H9 (cell line): ENCODE measurements around the gene ALOX5AP. TPM values are rescaled to one million over a fixed set of nuclear protein-coding genes. Genes with fewer than 3 reads are reported as not detected.

Experiments
- DNase-seq: peaks from one replicate; pipeline ENCODE4 v3.0.0-alpha.2; 2017
- H2AFZ ChIP-seq: one replicate; pipeline ENCODE4 v1.6.1; 2013; ENCODE audit warnings: mild to moderate bottlenecking, low read length, control low read depth, moderate library complexity
- H2AK5ac ChIP-seq: 2 replicates; pipeline ENCODE4 v1.6.1; 2013; ENCODE audit warnings: low read length, control low read depth, mixed read lengths; ENCODE audit not compliant: insufficient read length
- H2BK120ac ChIP-seq: one replicate; pipeline ENCODE4 v1.6.1; 2013; ENCODE audit warnings: low read depth, mild to moderate bottlenecking, low read length, control low read depth, inconsistent platforms; ENCODE audit not compliant: poor library complexity, severe bottlenecking
- H2BK12ac ChIP-seq: 2 replicates; pipeline ENCODE4 v1.6.1; 2013; ENCODE audit warnings: low read length, control low read depth, mixed read lengths, low read depth; ENCODE audit not compliant: insufficient read length
- H2BK15ac ChIP-seq: 2 replicates; pipeline ENCODE4 v1.6.1; 2013; ENCODE audit warnings: low read depth, low read length, control low read depth
- H2BK20ac ChIP-seq: one replicate; pipeline ENCODE4 v1.6.1; 2013; ENCODE audit warnings: low read depth, mild to moderate bottlenecking, low read length, control low read depth, inconsistent platforms; ENCODE audit not compliant: poor library complexity, severe bottlenecking
- H2BK5ac ChIP-seq: 2 replicates; pipeline ENCODE4 v1.6.1; 2013; ENCODE audit warnings: low read length, control low read depth, mixed read lengths; ENCODE audit not compliant: insufficient read length
- H3K14ac ChIP-seq: 2 replicates; pipeline ENCODE4 v1.6.1; 2013; ENCODE audit warnings: low read length, control low read depth; ENCODE audit not compliant: insufficient read depth
- H3K18ac ChIP-seq: 2 replicates; pipeline ENCODE4 v1.6.1; 2013; ENCODE audit warnings: low read depth, mild to moderate bottlenecking, mixed read lengths, low read length, control low read depth; ENCODE audit not compliant: insufficient read length
- H3K23ac ChIP-seq: 2 replicates; pipeline ENCODE4 v1.6.1; 2013; ENCODE audit warnings: low read length, control low read depth, mixed read lengths, low read depth; ENCODE audit not compliant: insufficient read length
- H3K23me2 ChIP-seq: 2 replicates; pipeline ENCODE4 v1.6.1; 2013; ENCODE audit warnings: low read depth, mild to moderate bottlenecking, mixed read lengths, low read length, control low read depth; ENCODE audit not compliant: insufficient read length, poor library complexity, severe bottlenecking
- H3K27ac ChIP-seq: 2 replicates; pipeline ENCODE4 v1.5.1; 2013; ENCODE audit warnings: low read length, control low read depth, mixed read lengths, low read depth; ENCODE audit not compliant: insufficient read length
- H3K27me3 ChIP-seq: 2 replicates; pipeline ENCODE4 v1.6.1; 2013; ENCODE audit warnings: low read length, control low read depth, inconsistent platforms; ENCODE audit not compliant: insufficient read depth
- H3K4ac ChIP-seq: 2 replicates; pipeline ENCODE4 v1.6.1; 2013; ENCODE audit warnings: low read depth, mild to moderate bottlenecking, control low read depth, inconsistent platforms, low read length, moderate library complexity
- H3K4me1 ChIP-seq: 2 replicates; pipeline ENCODE4 v1.6.1; 2013; ENCODE audit warnings: low read length, control low read depth, inconsistent platforms; ENCODE audit not compliant: insufficient read depth
- H3K4me2 ChIP-seq: 2 replicates; pipeline ENCODE4 v1.6.1; 2013; ENCODE audit warnings: low read length, control low read depth, mixed read lengths; ENCODE audit not compliant: insufficient read length, insufficient read depth
- H3K56ac ChIP-seq: 2 replicates; pipeline ENCODE4 v1.6.1; 2013; ENCODE audit warnings: low read depth, mild to moderate bottlenecking, mixed read lengths, low read length, control low read depth; ENCODE audit not compliant: insufficient read length
- H3K79me1 ChIP-seq: 2 replicates; pipeline ENCODE4 v1.6.1; 2013; ENCODE audit warnings: low read depth, mild to moderate bottlenecking, moderate library complexity, low read length, control low read depth, inconsistent platforms; ENCODE audit not compliant: insufficient read depth, poor library complexity, severe bottlenecking
- H3K79me2 ChIP-seq: 2 replicates; pipeline ENCODE4 v1.6.1; 2013; ENCODE audit warnings: low read length, control low read depth, inconsistent platforms; ENCODE audit not compliant: insufficient read depth
- H3K9ac ChIP-seq: 2 replicates; pipeline ENCODE4 v1.6.1; 2013; ENCODE audit warnings: low read length, control low read depth, mixed read lengths; ENCODE audit not compliant: insufficient read length; ENCODE audit errors: extremely low read depth
- H3K9me3 ChIP-seq: one replicate; pipeline ENCODE4 v1.6.1; 2013; ENCODE audit warnings: low read depth, low read length, inconsistent platforms; ENCODE audit not compliant: control insufficient read depth
- H3T11ph ChIP-seq: one replicate; pipeline ENCODE4 v1.6.1; 2013; ENCODE audit warnings: mild to moderate bottlenecking, low read length, control low read depth, inconsistent platforms
- H4K20me1 ChIP-seq: one replicate; pipeline ENCODE4 v1.6.1; 2013; ENCODE audit not compliant: control insufficient read depth, insufficient read length, insufficient read depth
- H4K5ac ChIP-seq: 2 replicates; pipeline ENCODE4 v1.6.1; 2013; ENCODE audit warnings: low read depth, mild to moderate bottlenecking, mixed read lengths, low read length, control low read depth; ENCODE audit not compliant: insufficient read length
- H4K8ac ChIP-seq: replicated peaks from 2 replicates; pipeline ENCODE4 v1.6.1; 2013; ENCODE audit warnings: low read length, control low read depth, mixed read lengths, low read depth; ENCODE audit not compliant: insufficient read length
- H4K91ac ChIP-seq: 2 replicates; pipeline ENCODE4 v1.6.1; 2013; ENCODE audit warnings: low read depth, mild to moderate bottlenecking, moderate library complexity, mixed read lengths, low read length, control low read depth; ENCODE audit not compliant: insufficient read length
- H3K27ac Mint-ChIP-seq, 3 experiments: 2 replicates in 2 of 3; 3 replicates in 1 of 3; pipeline ENCODE4 v1.8.0; 2020 to 2021; ENCODE audit warnings: mixed read lengths in 3 of 3, mild to moderate bottlenecking in 1 of 3, moderate library complexity in 1 of 3
- H3K27me3 Mint-ChIP-seq: 2 replicates; pipeline ENCODE4 v1.8.0; 2021; ENCODE audit warnings: low read depth, mild to moderate bottlenecking, moderate library complexity, mixed read lengths
- H3K36me3 Mint-ChIP-seq, 3 experiments: 2 replicates in 2 of 3; 3 replicates in 1 of 3; pipeline ENCODE4 v1.8.0; 2020 to 2021; ENCODE audit warnings: low read depth in 3 of 3, mixed read lengths in 3 of 3; ENCODE audit not compliant: insufficient read depth in 1 of 3
- H3K4me1 Mint-ChIP-seq, 2 experiments: 2 replicates each; pipeline ENCODE4 v1.8.0; 2020; ENCODE audit warnings: mixed read lengths in 2 of 2
- H3K4me3 Mint-ChIP-seq, 2 experiments: 2 replicates in 1 of 2; 3 replicates in 1 of 2; pipeline ENCODE4 v1.8.0; 2020 to 2021; ENCODE audit warnings: mild to moderate bottlenecking in 2 of 2, mixed read lengths in 2 of 2, moderate library complexity in 1 of 2
- H3K9me3 Mint-ChIP-seq, 2 experiments: 2 replicates in 1 of 2; 3 replicates in 1 of 2; pipeline ENCODE4 v1.8.0; 2020; ENCODE audit warnings: mild to moderate bottlenecking in 2 of 2, mixed read lengths in 2 of 2, moderate library complexity in 1 of 2
- CTCF ChIP-seq: fragments of 200-600 bp; sonication (generic); conservative IDR thresholded peaks from 3 replicates; pipeline ENCODE4 v1.8.0; 2021; ENCODE audit warnings: antibody characterized with exemption, mild to moderate bottlenecking
- WGBS: extraction: QIAGEN DNeasy Blood & Tissue Kit; methylation state at CpG from one replicate; pipeline ENCODE4 v1.1.7; 2013; ENCODE audit warnings: missing lambda C conversion rate, low lambda C conversion rate, mixed read lengths; ENCODE audit not compliant: insufficient read length; ENCODE audit errors: extremely low coverage; 5-methylcytosine and 5-hydroxymethylcytosine counted together
- total RNA-seq: library from RNA; stranded (reverse); gene quantifications from 2 replicates; pipeline ENCODE4 v1.2.1, GENCODE V29; 2021

The ALOX5AP gene
- total RNA-seq, 1 experiment from 2014 or later, result not detected

- Mint-ChIP-seq H3K36me3 (no peaks in the 10 kb centered on the region), H3K4me1 (peaks cover 4% of the 10 kb centered on the region in 2 experiments; a peak in 2 of 4 replicates), H3K4me3 (no peak overlapping the region), H3K27me3 (no peaks in the 10 kb centered on the region), H3K27ac (peak overlapping the region in 1 of 3 experiments; percentile 96; a peak in 2 of 7 replicates), H3K9me3 (no peaks in the 10 kb centered on the region)
- Histone ChIP-seq H3K4me2 (no peak overlapping the region), H4K91ac (no peak overlapping the region), H3K79me1 (no peaks in the 10 kb centered on the region), H3K14ac (no peak overlapping the region), H2AK5ac (no peak overlapping the region), H3K27ac (no peak overlapping the region), H2BK15ac (no peak overlapping the region), H2BK5ac (no peak overlapping the region), H3K56ac (no peak overlapping the region), H4K20me1 (no peaks in the 10 kb centered on the region), H2BK20ac (no peak overlapping the region), H2BK120ac (no peak overlapping the region), H3K79me2 (no peaks in the 10 kb centered on the region), H3K9ac (no peak overlapping the region), H3K27me3 (no peaks in the 10 kb centered on the region), H3K23me2 (no peaks in the 10 kb centered on the region), H3K4me1 (no peaks in the 10 kb centered on the region), H4K5ac (no peak overlapping the region), H3K18ac (no peak overlapping the region), H3K23ac (no peak overlapping the region), H3K4ac (no peak overlapping the region), H3K9me3 (no peaks in the 10 kb centered on the region), H4K8ac (no peak overlapping the region), H3T11ph (no peak overlapping the region), H2AFZ (no peak overlapping the region), H2BK12ac (no peak overlapping the region)
- DNase-seq, result no peak
- TF ChIP-seq CTCF, result no peak
- no CpG with 5 or more reads among the region's 14 CpGs for WGBS
Observed at GRCh38 chr13:30787738-30788525, 52.6 kb downstream of the ALOX5AP start.
